Stomach (tissue), 9 donors: ENCODE measurements around the gene SERPINF2. TPM values are rescaled to one million over a fixed set of nuclear protein-coding genes. Genes with fewer than 3 reads are reported as not detected.
A peak's percentile ranks its signal among the peaks of the same experiment; 100 is the strongest.

Experiments used
- DNase-seq, 2 donors: peaks; one replicate each; pipeline versions ENCODE4 v3.0.0 to v3.0.0-alpha.2; 2013 to 2019
- H3K27ac ChIP-seq, 5 donors: fragments of 200-600 bp in 4 of 5; sonication (generic) in 4 of 5; one replicate each; pipeline ENCODE4 v1.5.1; 2013 to 2019; ENCODE audit warnings: mild to moderate bottlenecking in 1 of 5, moderate library complexity in 1 of 5
- H3K27me3 ChIP-seq, 3 donors: fragments of 200-600 bp; sonication (generic); one replicate each; pipeline ENCODE4 v1.5.1; 2017 to 2019; ENCODE audit warnings: mixed run types in 1 of 3
- H3K36me3 ChIP-seq, 4 donors: fragments of 200-600 bp; sonication (generic); 1 replicate in 3 of 4; 2 replicates in 1 of 4; pipeline ENCODE4 v1.5.1; 2016 to 2019
- H3K4me1 ChIP-seq, 4 donors: fragments of 200-600 bp; sonication (generic); one replicate each; pipeline ENCODE4 v1.5.1; 2016 to 2019
- H3K4me3 ChIP-seq, 4 donors: fragments of 200-600 bp; sonication (generic) in 3 of 4; one replicate each; pipeline ENCODE4 v1.5.1; 2016 to 2019; ENCODE audit warnings: mild to moderate bottlenecking in 1 of 4
- H3K9me3 ChIP-seq, 4 donors: fragments of 200-600 bp; sonication (generic); one replicate each; pipeline ENCODE4 v1.5.1; 2016 to 2019
- EP300 ChIP-seq: sonication (generic); formaldehyde crosslinking; IDR thresholded peaks from one replicate; pipeline ENCODE4 v1.6.1; 2017; ENCODE audit warnings: antibody characterized with exemption
- POLR2A ChIP-seq, 4 donors: fragments of 450-650 bp; IDR thresholded peaks; one replicate each; pipeline ENCODE4 v1.6.1; 2016; ENCODE audit warnings: antibody characterized with exemption in 4 of 4, control low read depth in 2 of 4, mild to moderate bottlenecking in 1 of 4, moderate library complexity in 1 of 4
- POLR2AphosphoS5 ChIP-seq, 3 donors: sonication (generic); formaldehyde crosslinking; IDR thresholded peaks; one replicate each; pipeline ENCODE4 v1.6.1; 2016; ENCODE audit warnings: antibody characterized with exemption in 3 of 3
- WGBS, 5 donors: extraction: QIAGEN DNeasy Blood & Tissue Kit in 3 of 5; methylation state at CpG; one replicate each; pipeline versions ENCODE4 v1.1.5 to v1.1.7; 2013 to 2018; 5-methylcytosine and 5-hydroxymethylcytosine counted together
- intact Hi-C: fragments of 100-400 bp; cut with DNase I; formaldehyde crosslinking; loops from one replicate; pipeline ENCODE4 v1.15.1; 2023; ENCODE audit warnings: low total_unique reads
- polyA plus RNA-seq, 3 donors: library from polyadenylated mRNA; stranded (reverse); fragments of 200-250 nt; gene quantifications; one replicate each; pipeline ENCODE4 v1.2.3, GENCODE V29; 2013
- total RNA-seq, 5 donors: library from RNA; depleted of rRNA; stranded (reverse); fragments of >200 nt; gene quantifications; one replicate each; pipeline versions ENCODE4 v1.1.0 to v1.2.3, GENCODE V29; 2014 to 2016
- TF ChIP-seq, protein P1 (sequence below), 7 experiments: fragments of 450-650 bp in 4 of 7; fragments of 200-600 bp in 3 of 7; sonication (generic) in 3 of 7; IDR thresholded peaks; one replicate each; pipeline ENCODE4 v1.5.1; 2016 to 2019; ENCODE audit warnings: antibody characterized with exemption in 7 of 7, control low read depth in 2 of 7, mild to moderate bottlenecking in 1 of 7
- donor health status: healthy with polysubstance abuse.
- donor health status: Bipolar disorder and iron deficiency.
- donor health status: healthy.

SERPINF2 gene
- total and polyA plus RNA-seq, 8 donors = 0.45 to 5.2 (median 1.3) TPM

DNA sequence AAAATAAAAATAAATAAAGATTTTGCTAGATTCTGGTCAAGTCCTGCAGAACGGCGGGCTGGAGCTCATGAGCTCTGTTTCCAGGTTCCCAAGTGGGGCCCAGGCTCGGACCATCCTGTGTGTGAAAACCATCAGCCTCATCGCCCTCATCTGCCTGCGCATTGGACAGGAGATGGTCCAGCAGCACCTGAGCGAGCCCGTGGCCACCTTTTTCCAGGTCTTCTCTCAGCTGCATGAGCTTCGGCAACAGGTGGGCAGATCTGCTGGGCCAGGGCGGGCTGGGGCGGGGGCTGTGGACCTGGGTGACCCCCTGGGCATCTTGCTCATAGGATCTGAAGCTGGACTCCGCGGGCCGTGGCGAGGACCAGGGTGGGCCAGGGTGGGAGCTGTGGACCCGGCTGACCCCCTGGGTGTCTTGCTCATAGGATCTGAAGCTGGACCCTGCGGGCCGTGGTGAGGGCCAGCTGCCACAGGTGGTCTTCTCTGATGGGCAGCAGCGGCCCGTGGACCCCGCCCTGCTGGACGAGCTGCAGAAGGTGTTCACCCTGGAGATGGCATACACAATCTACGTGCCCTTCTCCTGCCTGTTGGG lies 10.3 kb upstream of the SERPINF2 start:
- Histone ChIP-seq H3K36me3 (peaks cover 45 to 96% (median 87%) of the 10 kb centered on the region in 4 donors), H3K27ac (no peak overlapping the region), H3K4me3 (no peak overlapping the region), H3K9me3 (no peaks in the 10 kb centered on the region), H3K27me3 (no peaks in the 10 kb centered on the region), H3K4me1 (peaks cover 12 to 58% (median 45%) of the 10 kb centered on the region in 4 donors)
- TF ChIP-seq POLR2AphosphoS5 (IDR thresholded peaks at IDR 0.05) = no peak
- TF ChIP-seq EP300 = no peak
- TF ChIP-seq, protein P1, sequence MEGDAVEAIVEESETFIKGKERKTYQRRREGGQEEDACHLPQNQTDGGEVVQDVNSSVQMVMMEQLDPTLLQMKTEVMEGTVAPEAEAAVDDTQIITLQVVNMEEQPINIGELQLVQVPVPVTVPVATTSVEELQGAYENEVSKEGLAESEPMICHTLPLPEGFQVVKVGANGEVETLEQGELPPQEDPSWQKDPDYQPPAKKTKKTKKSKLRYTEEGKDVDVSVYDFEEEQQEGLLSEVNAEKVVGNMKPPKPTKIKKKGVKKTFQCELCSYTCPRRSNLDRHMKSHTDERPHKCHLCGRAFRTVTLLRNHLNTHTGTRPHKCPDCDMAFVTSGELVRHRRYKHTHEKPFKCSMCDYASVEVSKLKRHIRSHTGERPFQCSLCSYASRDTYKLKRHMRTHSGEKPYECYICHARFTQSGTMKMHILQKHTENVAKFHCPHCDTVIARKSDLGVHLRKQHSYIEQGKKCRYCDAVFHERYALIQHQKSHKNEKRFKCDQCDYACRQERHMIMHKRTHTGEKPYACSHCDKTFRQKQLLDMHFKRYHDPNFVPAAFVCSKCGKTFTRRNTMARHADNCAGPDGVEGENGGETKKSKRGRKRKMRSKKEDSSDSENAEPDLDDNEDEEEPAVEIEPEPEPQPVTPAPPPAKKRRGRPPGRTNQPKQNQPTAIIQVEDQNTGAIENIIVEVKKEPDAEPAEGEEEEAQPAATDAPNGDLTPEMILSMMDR (IDR thresholded peaks at IDR 0.05) = no peak
- no peak for TF ChIP-seq POLR2A (IDR thresholded peaks at IDR 0.05)
- intact Hi-C loops = no loop called here
- 90 to 97% (median 95%) methylated on average over 12 to 22 of the region's 22 CpGs for WGBS, 5 donors
- DNase-seq = no peak

DNA sequence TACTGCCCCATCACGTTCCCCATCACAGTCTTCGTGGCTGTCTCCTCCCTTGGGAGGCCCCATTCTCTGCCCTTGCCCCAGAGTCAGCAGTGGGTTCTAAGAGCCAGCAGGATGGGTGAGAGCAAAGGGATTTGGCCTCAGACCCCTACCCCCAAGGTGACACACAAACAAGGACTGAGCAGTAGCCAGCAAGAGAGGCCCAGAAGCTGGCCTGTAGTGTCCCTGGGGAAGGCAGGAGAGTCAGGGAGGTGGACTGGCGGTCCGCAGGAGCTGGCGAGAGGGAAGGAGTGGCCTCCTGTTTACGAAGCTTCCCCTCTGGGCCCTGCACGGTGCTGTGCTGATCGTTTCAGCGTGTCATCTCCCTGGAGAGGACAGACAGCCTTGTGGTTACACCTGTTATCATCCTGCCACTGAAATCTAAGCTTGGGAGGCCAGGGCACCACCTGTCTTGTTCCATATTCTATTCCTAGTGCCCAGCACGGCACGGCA lies 9.8 kb upstream of the SERPINF2 start:
- H3K4me1 ChIP-seq = peaks cover 12 to 56% (median 40%) of the 10 kb centered on the region in 4 donors

DNA sequence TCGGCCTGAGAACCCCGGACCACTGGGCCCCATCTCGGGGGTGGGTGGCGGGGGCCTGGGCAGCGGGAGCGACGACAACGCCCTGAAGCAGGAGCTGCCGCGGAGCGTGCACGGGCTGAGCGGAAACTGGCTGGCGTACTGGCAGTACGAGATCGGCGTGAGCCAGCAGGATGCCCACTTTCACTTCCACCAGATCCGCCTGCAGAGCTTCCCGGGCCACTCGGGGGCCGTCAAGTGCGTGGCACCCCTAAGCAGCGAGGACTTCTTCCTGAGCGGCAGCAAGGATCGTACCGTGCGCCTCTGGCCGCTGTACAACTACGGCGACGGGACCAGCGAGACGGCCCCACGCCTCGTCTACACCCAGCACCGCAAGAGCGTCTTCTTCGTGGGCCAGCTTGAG lies 8.9 kb upstream of the SERPINF2 start:
- WGBS, 5 donors = 92 to 96% (median 96%) methylated on average over 28 to 38 of the region's 38 CpGs
- Histone ChIP-seq H3K27me3 (no peaks in the 10 kb centered on the region), H3K9me3 (no peaks in the 10 kb centered on the region), H3K36me3 (peaks cover 40 to 95% (median 84%) of the 10 kb centered on the region in 4 donors), H3K4me3 (no peak overlapping the region), H3K27ac (no peak overlapping the region), H3K4me1 (peaks cover 12 to 48% (median 33%) of the 10 kb centered on the region in 4 donors)
- TF ChIP-seq POLR2AphosphoS5 (IDR thresholded peaks at IDR 0.05) = no peak
- TF ChIP-seq POLR2A (IDR thresholded peaks at IDR 0.05) = no peak
- TF ChIP-seq EP300 = no peak
- TF ChIP-seq, protein P1 (IDR thresholded peaks at IDR 0.05) = no peak
- no peak for DNase-seq
- intact Hi-C loops = no loop called here

More for the DNA sequence above, 9.8 kb upstream of the SERPINF2 start:
- Histone ChIP-seq H3K27me3 (no peaks in the 10 kb centered on the region), H3K27ac (no peak overlapping the region), H3K36me3 (peaks cover 42 to 96% (median 87%) of the 10 kb centered on the region in 4 donors), H3K4me3 (no peak overlapping the region), H3K9me3 (no peaks in the 10 kb centered on the region)
- no peak for DNase-seq
- intact Hi-C loops = no loop called here
- TF ChIP-seq, protein P1 (IDR thresholded peaks at IDR 0.05) = no peak
- TF ChIP-seq POLR2A (IDR thresholded peaks at IDR 0.05) (no peak), POLR2AphosphoS5 (IDR thresholded peaks at IDR 0.05) (no peak), EP300 (no peak)
- WGBS, 5 donors = 71 to 89% (median 84%) methylated on average over 9 to 11 of the region's 11 CpGs

DNA sequence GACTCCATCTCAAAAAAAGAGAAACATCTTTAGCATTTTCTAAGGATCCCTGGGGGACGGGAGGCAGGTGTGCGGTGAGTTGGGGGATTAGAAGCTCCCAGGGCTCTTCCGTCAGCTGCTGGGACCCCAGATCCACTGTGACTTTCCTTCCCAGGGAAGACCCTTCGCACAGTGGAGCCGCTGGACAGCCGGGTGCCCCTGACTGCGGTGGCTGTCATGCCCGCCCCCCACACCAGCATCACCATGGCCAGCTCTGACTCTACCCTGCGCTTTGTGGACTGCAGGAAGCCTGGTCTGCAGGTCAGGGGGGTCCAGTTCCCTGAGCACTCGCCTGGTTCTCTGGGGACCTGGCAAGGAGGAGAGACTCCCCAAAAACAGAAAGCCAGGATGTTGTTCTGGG lies 7.3 kb upstream of the SERPINF2 start:
- no peak for DNase-seq
- Histone ChIP-seq H3K27ac (peak overlapping the region in 1 of 5 donors; percentile 5), H3K4me1 (peaks cover 7 to 31% (median 21%) of the 10 kb centered on the region in 4 donors), H3K27me3 (no peaks in the 10 kb centered on the region), H3K36me3 (peaks cover 38 to 80% (median 73%) of the 10 kb centered on the region in 4 donors), H3K4me3 (no peak overlapping the region), H3K9me3 (no peaks in the 10 kb centered on the region)
- 94 to 98% (median 97%) methylated on average over 8 to 10 of the region's 10 CpGs for WGBS, 5 donors
- intact Hi-C loops = no loop called here
- TF ChIP-seq, protein P1 (IDR thresholded peaks at IDR 0.05) = no peak
- TF ChIP-seq POLR2AphosphoS5 (IDR thresholded peaks at IDR 0.05) (no peak), EP300 (no peak), POLR2A (IDR thresholded peaks at IDR 0.05) (no peak)
